NCI-H2107 (cell line): ENCODE measurements around the gene COL9A3.

Source experiments
- DNase-seq: peaks from one replicate; lab custom pipeline; 2025; lab: John Stamatoyannopoulos, UW

COL9A3 gene

GRCh38 chr20:62880935-62881661 lies 64.2 kb downstream of the COL9A3 start:
- no peak for DNase-seq

- DNase-seq: no peak
Measured at GRCh38 chr20:62881662-62882395, 65.0 kb downstream of the COL9A3 start.

- DNase-seq: no peak
Measured at GRCh38 chr20:62882426-62882825, 65.6 kb downstream of the COL9A3 start.

GRCh38 chr20:62884556-62884955 lies 67.7 kb downstream of the COL9A3 start:
- DNase-seq: no peak

DNA sequence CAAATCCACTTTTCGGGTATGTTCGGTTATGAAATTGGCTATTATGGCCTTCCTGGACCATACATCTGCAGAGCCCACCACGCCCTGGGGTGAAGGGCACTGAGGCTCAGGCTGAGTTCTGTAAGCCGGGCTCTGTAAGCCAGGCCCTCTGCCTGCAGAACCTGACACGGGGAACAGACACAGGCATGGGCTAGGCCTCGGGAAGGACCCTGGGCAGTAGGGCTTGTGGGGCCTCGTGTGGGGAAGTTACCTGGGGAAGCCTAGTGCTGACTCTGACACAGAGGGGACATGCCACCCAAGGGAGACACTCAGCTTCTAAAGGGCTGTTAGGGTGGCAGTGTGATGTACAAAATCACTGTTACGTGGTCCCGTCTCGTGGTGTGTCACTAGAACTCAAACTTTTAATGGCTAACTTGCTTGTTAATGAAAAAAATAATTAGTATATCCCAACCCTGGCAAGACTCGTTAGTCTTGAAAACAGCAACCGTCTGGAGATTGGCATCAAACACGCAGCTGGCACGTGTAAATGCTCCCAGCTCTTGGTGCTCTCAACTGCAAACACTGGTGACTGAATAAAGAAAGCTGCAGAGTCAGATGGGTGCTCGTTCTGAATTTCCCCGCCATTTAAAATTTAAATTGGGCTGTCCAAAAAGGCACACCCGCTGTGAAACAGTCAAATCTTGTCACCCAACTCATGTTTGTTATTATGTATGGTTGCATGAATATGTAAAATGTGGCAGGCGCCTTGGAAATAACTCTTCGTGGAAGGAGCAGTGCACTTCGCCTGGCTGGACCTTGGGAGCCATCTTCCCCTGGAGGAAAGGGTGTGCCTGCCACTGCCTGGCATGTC lies 68.4 kb downstream of the COL9A3 start:
- DNase-seq: no peak

DNA sequence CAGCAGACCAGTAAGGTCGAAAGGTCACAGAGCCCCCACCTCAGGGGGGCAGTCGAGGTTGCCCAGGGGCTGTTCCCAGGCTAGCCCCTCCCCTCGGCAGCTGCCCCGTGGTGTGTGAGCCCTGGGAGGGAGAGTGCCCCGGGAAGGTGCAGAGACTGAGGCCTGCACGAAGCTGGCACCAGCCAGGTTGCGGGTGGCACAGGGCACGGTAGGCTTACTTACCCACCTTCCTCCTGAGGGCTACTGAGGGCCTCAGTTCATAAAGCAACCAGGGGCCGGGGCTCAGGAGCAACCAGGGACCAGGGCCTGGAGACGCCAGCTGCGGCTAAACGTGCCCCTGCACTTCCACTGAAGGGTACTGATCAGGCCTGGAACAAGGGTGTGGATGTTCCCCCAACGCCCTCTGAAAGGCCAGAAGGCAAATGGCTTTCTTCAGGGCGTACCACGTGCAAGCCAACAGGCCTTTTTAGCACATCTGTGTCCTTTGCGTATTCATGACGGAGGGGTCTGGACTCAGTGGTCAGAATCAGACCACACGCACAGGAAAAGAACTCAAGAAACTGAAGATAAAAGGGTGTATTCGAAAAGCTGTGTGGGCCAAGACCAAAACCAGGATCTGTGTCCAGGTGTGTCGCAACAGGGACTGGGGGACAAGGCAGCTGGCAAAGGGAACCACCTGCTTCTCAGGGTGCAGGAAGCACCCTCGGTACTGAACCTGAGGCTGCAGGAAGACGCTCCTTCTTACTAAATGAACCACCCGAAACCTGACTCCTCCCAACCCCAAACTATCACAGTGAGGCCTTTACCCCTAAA lies 69.3 kb downstream of the COL9A3 start:
- peak; percentile 50 for DNase-seq

DNA sequence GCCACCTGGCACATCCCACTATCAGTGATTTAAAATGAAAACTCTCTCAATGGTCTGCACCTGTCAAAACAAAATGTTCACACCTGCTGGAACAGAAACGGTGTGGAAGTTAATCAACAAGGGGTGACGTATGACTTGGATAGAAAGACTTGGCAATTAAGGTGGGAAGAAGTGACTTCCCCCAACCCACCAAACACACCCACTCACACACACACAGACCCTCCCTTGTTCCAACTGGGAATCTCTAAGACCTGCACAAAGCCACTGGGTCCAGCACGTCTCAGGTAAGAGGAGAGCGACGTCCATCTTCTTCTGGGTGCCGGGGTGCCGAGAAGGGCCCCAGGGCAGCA lies 69.8 kb downstream of the COL9A3 start:
- DNase-seq: no peak

DNA sequence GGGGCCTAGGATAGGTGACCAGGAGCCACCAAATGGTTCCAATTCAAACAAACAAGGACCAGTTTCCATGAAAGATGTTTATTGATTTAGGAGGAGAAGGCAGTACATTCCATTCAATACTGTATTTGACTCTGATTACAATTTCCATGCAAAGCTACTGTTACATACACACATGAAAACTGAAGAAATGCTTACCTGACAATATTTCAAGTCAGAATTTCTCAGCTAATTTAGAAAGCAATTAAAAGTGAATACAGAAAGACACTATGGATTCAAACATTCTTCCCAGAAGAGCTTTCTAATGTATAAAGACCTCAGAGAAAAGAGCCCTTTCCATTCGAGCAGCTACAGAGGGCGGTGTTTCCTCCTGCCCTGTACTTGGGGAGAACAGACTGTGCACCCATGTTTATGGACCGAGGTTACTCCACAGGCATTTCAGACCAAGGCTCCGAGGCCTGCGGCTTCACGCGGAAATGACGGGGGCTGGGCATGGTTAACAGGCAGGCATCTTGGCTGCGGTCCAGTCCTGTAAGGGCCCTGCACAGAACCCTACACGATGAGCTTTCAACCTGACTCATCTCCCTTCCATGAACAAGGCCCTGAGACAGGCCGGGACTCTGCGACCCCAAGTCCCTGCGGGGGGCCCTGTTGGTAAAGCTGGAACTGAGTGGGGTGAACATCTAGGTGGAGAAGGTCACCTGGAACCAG lies 70.5 kb downstream of the COL9A3 start:
- peak; percentile 52 for DNase-seq

- DNase-seq: no peak
Measured at GRCh38 chr20:62887860-62888239, 71.0 kb downstream of the COL9A3 start.

DNA sequence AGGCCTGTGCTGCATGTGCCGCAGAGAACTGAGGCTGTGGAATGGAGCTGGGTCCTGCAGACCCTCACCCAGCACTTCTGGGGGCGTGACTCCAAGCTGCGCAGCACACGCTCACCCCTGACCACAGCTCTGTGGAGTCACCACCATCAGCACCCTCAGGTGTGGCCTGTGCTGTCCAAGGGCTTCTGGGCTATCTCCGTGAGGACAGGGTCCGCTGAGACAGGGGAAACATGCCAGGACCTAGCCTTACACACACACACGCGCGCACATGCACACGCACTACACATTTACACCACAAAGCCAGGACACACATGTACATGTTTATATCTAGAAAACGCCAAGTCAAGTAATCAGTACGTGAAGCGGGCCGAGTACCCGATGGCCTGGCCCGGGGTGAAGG lies 71.6 kb downstream of the COL9A3 start:
- no peak for DNase-seq

- no peak for DNase-seq
Measured at GRCh38 chr20:62888910-62889309, 72.1 kb downstream of the COL9A3 start.

DNA sequence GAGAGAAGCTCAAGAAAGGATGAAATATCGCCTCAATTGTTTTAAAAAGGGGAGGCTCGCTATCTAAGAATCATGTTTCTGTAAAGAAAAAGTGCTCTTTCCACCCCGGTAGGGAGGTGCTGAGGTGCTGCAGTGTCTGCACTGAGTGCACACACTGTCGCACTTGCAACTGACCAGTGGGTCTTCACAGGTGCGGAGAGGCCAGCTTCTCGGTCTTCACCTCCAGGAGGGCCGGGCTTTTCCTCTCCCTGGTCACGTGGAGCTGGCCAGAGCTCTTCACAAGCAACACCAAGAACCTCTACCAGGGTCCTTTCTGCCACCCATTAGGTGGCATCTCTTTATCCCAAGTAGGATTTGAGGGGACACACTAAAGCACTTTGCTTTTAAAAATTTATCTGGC lies 72.6 kb downstream of the COL9A3 start:
- no peak for DNase-seq

DNA sequence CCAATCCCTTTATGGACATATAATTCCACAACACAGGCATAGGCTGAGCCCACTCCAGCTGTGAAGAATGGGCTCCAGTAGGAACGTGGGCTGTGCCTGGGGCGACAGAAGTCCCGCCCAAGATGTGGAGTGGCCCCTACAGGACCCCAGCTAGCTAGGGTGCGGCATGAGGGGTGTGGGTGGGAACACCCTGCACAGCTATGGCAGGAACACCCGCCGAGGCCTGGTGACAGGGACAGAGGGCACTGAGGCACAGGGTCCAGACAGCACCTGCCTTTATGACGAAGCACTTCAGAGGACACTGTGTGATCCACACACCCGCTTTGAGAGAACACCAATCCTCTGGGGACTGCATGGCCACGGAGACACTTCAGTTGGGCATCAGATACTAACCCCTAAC lies 73.0 kb downstream of the COL9A3 start:
- DNase-seq: no peak

- DNase-seq: no peak
Measured at GRCh38 chr20:62890444-62890843, 73.6 kb downstream of the COL9A3 start.
